Endothelial cell of hepatic sinusoid (primary cell): ENCODE measurements around the gene GRAMD2A.

Source experiments
- in situ Hi-C: cut with HindIII; loops from 2 replicates; pipeline ENCODE4 v1.10.0; 2017; ENCODE audit warnings: low sequenced_read_pairs

The GRAMD2A gene

DNA sequence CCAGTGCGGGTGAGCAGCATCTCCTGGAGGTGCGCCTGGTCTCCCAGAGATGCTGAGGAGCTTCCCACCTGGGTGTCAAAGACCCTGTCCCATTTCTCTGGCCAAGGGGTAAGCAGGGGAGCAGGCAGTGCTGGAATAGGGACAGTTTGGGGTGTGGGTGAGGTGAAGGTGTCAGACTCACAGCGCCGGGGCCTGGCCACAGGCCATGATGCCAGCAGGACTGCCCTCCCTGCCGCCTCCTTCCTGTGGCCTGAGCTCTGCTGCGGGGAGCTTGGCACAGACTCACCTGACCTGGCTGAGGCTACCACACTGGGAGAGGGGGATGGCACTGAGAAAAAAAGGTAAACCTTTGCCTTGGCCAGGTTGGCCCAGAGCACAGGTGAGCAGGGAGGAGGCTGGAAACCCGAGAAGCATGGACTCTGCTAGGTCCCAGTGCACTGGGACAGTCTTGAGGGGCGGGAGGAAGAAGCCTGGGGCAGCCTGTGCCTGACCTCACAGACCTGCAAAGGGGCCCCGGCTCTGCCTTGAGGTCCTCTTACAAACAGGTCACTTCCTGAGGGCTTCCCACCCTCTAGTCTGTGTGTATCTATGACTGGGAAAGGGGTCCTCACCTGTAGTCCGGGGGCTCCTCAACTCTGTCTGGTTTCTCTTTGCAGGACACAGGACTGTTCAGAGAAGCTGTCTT lies 28.2 kb downstream of the GRAMD2A start:
- in situ Hi-C loops = loop anchor here (10.0 kb wide), 1 partner anchor 385 kb away; no protein-coding TSS in a partner anchor

DNA sequence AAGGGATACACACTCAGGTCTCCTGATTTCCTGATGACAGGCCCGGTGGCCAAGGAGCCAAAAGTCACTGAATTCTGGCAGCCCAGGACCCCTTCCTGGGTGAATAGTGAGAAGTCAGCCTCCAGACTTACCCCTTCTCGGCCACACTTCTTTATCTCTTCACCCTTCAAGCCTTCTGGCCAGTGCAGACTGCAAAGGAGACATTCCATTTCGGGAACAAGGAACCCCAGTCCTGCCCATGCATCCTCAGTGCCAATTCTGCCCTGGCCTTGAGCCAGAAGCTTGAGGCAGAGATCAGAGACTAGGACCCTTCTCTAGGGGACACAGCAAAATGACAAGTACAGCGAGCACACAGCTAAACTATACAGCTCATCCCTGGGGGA lies 28.8 kb downstream of the GRAMD2A start:
- in situ Hi-C loops = loop anchor here (10.0 kb wide), 1 partner anchor 384 kb away; no protein-coding TSS in a partner anchor

DNA sequence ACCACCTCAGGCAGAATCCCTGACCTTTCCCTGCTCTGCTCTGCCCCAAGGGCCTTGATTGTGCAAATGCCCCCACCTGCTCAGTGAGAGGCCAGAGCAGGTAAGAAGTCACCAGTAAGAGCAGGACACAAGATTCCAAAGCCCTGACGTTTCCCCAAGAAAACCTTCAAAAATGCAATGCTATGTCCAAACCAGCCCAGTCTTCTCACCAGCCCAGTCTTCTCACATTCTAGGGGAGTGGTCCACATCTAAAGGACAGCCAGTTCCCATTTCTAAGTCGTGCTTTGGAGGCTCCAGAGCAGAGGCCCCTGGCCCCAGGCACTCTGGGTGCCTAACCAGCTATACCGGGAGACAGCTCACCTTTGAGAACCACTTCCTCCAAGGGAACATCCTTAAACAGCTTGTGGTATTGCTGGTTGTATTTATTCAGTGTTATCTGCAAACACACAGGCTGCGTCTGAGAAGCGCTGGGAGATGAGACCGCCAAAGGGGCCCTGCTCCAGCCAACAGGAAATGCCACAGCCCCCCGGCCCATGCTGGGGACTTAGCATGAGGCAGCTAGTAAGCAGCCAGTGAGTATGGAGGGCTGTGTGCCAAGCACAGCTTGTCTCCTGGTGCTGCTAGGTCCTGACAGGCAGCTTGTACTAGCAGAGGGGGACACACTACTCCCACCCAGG lies 29.3 kb downstream of the GRAMD2A start:
- in situ Hi-C loops = loop anchor here (10.0 kb wide), 1 partner anchor 383 kb away; no protein-coding TSS in a partner anchor

DNA sequence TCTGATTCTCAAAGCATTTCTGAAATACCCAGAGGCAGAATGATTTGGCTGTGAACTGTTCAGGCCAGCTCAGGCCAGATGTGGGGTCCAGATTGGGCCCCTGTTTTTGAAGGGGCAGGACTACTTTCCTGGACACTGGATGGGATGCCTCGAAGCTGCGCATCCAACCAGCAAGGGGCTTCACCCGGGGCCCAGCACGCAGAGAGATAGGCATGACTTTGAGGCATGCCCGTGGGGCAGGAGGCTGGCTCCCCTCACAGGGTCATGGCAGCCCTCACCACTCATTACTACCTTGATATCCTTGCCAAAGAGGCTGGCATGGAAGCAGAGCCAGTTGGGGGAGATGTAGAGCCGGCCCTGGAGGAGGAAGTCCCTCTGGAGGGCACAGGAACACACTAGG lies 30.1 kb downstream of the GRAMD2A start:
- in situ Hi-C loops = loop anchor here (10.0 kb wide), 1 partner anchor 383 kb away; no protein-coding TSS in a partner anchor

DNA sequence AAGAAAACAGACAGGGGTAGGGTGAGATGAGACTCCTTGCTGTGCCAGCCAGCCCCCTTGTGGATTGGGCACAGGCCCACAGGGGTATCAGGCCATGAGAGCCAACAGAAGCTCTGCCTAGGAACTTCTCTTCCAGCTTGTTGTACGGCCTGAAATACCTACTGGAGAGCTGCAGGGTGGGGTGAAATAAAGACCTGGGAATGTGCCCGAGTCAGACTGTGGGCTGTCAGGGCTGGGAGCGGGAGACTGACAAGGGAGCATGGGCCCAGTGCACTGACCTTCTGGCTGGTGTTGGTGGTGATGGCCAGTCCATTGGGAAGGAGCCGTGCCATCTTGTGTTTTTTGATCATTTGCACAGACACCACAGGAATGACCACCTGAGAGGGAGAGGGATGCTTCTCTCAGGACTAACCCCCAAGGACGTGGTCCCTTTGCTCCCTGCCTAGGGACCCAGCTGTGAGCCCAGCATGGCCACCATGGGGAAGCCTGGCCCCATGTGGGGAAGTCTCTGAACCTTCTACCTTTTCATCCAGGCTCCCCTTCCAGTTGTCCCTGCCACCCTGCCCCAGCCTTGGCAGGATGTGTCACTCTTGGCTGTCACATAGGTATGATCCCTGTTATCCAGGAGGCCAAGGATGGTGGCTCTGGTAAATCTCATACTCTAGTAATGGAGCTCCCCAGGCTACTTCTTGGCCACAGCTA lies 30.7 kb downstream of the GRAMD2A start:
- in situ Hi-C loops = loop anchor here (10.0 kb wide), 1 partner anchor 382 kb away; no protein-coding TSS in a partner anchor

DNA sequence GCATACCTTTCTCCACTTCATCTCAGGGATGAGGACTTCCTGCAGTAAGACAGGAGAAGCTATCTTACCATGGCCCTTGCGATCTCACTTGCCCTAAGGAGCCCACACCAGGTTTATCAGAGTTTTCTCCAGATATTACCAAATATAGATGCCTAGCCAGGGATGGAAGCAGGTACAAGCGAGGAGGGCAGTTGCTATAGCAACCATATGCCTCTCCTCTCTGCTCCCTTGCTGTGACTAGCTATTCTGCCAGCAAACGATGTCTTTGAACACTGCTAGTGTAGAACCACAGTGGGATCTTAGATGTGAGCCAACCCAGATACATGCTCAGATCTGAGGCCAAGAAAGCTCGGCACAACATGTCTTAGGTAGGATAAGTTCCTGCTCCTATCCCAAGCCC lies 33.9 kb downstream of the GRAMD2A start:
- in situ Hi-C loops = loop anchor here (5.0 to 10.0 kb wide), 2 partner anchors 71 to 379 kb away; no protein-coding TSS in a partner anchor

GRCh38 chr15:72162569-72162968 lies 35.0 kb downstream of the GRAMD2A start:
- in situ Hi-C loops = loop anchor here (5.0 to 10.0 kb wide), 2 partner anchors 70 to 378 kb away; no protein-coding TSS in a partner anchor

GRCh38 chr15:72161361-72162132 lies 36.0 kb downstream of the GRAMD2A start:
- in situ Hi-C loops = loop anchor here (5.0 to 10.0 kb wide), 2 partner anchors 69 to 377 kb away; no protein-coding TSS in a partner anchor

DNA sequence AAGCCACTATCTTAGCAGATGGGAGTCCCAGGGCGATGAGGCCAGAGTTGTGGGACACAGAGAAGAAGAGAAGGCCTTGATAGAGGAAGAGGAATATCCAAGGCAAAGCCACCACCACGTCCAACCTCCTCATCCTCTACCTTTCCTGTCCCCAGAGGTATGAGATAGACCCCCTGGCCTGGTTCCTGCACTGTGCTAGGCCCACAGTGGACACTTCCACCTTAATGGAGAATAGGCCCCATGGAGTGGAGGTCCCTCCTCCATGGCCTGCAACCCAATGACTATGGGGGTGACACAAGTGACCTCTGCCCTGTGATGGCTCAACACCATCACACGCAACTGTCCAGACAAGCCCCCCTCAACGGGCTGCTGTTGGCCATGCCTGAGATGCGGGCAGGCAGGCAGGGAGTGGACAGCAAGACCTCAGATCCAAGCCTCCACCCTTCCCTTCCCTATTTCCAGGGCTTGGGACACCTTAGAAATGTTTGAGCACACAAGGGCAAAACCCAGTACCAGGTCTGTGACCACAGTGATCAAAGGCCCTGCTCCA lies 36.8 kb downstream of the GRAMD2A start:
- in situ Hi-C loops = loop anchor here (5.0 to 10.0 kb wide), 2 partner anchors 68 to 376 kb away; no protein-coding TSS in a partner anchor

DNA sequence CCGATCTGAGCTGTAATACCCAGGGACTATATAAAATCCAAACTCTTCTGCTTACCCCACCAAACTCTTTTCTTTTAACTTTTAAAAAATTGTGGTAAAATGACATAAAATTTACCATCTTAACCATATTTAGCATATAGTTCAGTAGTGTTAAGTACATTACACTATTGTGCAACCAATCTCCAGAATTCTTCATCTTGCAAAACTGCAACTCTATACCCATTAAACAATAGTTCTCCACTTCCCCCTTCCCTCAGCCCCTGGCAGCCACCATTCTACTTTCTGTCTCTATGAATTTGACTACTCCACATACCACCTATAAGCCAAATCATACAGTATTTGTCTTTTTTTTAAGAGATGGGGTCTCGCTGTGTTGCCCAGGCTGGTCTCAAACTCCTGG lies 40.7 kb downstream of the GRAMD2A start:
- in situ Hi-C loops = no loop called here

- in situ Hi-C loops = no loop called here
Observed at GRCh38 chr15:72155635-72156616, 41.7 kb downstream of the GRAMD2A start.

DNA sequence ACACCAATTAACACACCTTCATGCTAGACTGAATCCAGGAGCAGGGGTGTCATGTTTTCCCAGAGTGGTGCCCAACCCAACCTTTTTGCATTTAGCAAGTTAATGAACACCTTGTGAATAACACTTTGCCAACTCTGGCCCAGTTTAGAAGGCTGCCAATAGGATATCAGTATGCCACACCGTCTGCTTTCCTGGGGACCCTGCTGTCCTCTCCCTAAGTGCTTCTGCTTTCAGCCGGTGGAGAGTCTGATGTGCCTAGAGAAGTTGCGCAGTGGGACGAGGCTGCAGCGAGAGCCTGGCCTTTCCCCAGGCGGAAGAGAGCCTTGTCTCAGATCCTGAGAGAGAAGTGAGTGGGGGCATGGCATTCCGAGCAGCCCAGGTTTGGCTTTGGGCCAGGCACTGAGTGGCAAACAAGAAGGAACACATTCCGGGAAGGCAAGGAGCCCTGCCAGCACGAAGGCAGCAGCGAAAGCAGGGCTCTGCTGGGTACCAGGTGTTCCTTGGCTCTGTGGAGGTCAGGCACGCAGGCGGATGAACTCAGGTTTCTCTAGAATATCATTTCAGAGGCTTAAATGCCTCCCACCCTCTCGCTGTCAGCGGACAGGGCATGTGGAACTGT lies 42.5 kb downstream of the GRAMD2A start:
- in situ Hi-C loops = no loop called here

GRCh38 chr15:72154316-72154715 lies 43.3 kb downstream of the GRAMD2A start:
- in situ Hi-C loops = no loop called here

DNA sequence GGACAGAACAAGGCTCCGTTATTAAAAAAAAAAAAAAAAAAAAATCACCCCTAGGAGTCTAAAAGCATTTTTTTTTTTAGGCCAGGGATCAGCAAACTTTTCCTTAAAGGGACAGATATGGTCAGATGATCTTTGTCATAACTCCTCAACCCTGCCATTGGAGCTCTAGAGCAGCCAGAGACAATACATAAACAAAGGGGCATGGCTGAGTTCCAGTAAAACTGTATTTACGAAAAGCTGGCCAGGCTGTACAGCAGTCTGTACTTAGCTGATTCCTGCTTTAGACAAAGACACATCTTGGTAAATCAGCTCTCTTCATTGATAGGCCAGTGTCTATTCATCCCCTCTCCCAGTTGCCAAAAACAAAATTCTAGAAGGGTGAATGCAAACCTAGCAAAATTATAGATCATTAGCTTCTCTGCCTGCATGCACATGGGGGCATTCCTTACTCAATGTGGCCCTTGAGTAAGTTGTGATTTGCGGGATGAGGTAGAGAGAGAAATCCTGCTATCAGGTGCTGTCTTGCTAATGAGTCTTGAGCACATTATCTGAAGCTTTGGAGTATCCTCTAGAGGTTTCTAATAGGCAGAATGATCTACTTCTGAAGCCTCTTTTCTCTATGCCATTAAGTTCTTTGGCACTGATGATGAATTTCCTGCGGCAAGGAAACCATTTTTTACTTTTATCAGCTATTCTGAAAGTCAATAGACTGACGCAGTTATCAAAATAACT lies 44.2 kb downstream of the GRAMD2A start:
- in situ Hi-C loops = no loop called here

- in situ Hi-C loops = no loop called here
Observed at GRCh38 chr15:72147418-72147817, 50.2 kb downstream of the GRAMD2A start.

DNA sequence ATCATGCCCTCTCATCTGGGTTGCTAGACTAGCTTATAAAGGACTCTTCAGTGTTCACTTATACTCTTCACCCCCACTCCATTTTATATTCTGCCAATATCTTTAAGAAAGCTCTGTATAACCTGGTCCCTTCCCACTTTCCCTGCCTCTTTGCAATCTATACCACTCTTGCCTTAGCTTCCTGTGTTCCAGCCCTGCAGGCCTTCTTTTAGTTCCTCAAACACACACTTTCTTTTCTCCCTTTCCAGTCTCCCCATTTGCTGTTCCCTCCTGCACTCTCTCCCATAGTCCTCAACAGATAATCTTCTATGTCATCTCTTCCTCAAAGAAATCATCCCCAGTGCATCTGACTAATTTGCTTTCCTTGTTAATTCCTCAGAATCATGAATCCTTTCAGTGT lies 50.7 kb downstream of the GRAMD2A start:
- in situ Hi-C loops = no loop called here

- in situ Hi-C loops = no loop called here
Observed at GRCh38 chr15:72146221-72146620, 51.4 kb downstream of the GRAMD2A start.
